Activated CD4-positive, alpha-beta T cell treated with anti-CD3 and anti-CD28 coated beads for 4 hours (primary cell): Measurements from ENCODE around the gene ATP6V0C.
"Not testable (repeated sequence)": the region's sequence is repeated elsewhere in the genome, so short reads cannot be mapped to it uniquely, and the experiment has no call there.

Source experiments
- DNase-seq, 2 donors: peaks; one replicate each; pipeline ENCODE4 v3.0.0-alpha.2; 2020

ATP6V0C gene

DNA sequence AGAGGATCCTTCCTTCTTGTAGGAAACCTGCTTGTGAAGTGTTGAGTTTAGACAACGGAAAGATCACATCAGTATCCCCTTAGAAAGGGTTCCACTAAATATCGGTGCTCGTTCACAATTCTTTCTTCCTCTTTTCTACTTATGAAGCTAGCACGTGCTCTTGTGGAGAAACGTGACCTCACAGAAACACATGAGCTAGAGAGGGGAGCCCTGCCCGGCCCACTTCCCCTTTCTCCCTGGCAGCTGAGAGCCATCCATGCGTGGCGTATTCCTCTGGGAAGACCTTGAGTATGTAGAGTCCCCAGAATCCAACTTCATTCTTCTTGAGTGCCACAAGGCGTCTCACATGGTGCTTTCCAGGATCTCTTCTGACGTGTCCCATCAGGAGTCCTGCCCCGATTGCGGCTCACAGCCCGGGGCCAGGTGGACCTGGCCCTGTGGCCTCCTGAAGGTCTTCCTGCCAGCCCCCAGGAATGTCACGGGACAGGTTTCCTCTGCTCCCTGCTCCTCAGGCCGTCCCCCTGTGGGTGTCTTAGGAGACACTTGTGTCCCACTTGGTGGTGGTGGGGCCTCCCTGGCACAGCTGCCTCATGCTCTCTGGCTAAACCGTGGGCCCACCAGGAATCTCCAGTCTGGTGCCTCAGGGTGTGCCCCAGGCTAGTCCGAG is 46.5 kb downstream of the ATP6V0C start:
- DNase-seq, result not testable (repeated sequence)

DNA sequence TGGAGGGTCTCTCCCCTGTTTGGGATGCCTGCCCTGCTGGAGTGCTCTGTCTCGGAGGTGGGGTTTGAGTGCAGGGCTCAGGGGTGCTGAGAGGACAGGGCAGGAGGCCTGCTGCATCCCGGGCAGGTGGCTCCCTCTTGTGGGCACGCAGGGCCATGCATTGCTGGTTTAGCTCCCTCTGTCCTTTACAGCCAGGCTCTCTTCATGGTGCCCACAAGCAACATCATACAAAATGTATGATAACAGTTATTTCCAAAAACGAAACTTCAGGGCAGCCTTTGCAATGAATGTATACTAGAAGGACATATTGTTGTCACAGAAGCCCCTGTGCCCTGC is 47.0 kb downstream of the ATP6V0C start:
- DNase-seq, result peak; percentile 46 to 58

DNA sequence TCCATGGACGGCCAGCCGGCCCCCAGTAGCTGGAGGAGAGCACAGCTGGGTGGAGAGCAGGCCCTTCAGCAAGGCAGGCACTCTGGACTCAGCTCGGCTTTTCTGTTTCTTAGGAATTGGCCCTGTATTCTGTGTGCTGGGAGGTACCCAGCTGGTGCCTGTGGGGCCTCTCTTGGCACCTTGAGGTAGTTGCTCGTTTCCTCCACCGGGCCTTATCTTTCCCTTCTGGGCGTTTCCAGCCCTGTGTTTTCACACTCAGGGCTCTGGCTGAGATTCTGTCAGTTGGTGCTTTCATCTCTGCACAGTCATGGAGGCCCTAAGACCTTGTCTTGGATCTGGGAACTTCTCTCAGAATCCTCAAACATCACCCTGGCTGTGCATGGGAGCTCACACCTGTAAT is 53.8 kb downstream of the ATP6V0C start:
- DNase-seq, result not testable (repeated sequence)

DNA sequence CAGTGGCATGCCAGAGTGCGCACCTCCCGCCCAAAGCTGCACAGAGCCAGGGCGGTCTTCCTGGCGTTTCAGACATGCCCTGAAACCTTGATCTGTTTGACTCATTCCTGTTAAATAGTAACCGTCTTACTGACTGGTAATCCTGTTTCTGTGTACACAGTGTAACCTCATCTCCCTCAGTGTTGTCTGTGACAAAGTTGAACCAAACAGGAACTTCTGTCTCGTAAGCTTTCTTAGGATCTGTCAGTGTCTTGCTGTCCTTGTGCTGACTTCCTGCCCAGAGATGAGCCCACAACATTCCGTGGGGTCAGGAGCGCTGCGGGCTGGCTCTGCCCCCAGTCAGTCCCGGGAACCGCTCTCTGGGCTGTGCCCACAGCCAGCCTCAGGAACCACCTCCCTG is 54.8 kb downstream of the ATP6V0C start:
- DNase-seq, result not testable (repeated sequence)
